Activated naive CD4-positive, alpha-beta T cell treated with anti-CD3 and anti-CD28 coated beads for 36 hours (primary cell): ENCODE results near the gene EGFLAM. TPM values are rescaled to one million over a fixed set of nuclear protein-coding genes. Genes with fewer than 3 reads are reported as not detected.
"Not testable (repeated sequence)": the region's sequence is repeated elsewhere in the genome, so short reads cannot be mapped to it uniquely, and the experiment has no call there.

Experiments
- CTCF ChIA-PET: fragments of 350-600 bp; sonication (Branson Sonifier 250); formaldehyde crosslinking; loops from one replicate; lab custom pipeline; 2021; ENCODE audit warnings: antibody characterized with exemption; lab: Charles Lee
- DNase-seq: peaks from one replicate; pipeline ENCODE4 v3.0.0-alpha.2; 2020
- H3K27ac Mint-ChIP-seq: one replicate; pipeline ENCODE4 v1.8.0; 2021; ENCODE audit warnings: mild to moderate bottlenecking, mixed read lengths
- H3K27me3 Mint-ChIP-seq: one replicate; pipeline ENCODE4 v1.8.0; 2021; ENCODE audit warnings: low read depth, mixed read lengths
- H3K36me3 Mint-ChIP-seq: one replicate; pipeline ENCODE4 v1.8.0; 2021; ENCODE audit warnings: low read depth, mixed read lengths
- H3K4me1 Mint-ChIP-seq: one replicate; pipeline ENCODE4 v1.8.0; 2021; ENCODE audit warnings: low read depth, mixed read lengths
- H3K4me3 Mint-ChIP-seq: one replicate; pipeline ENCODE4 v1.8.0; 2021; ENCODE audit warnings: mild to moderate bottlenecking, moderate library complexity, mixed read lengths
- H3K9me3 Mint-ChIP-seq: one replicate; pipeline ENCODE4 v1.8.0; 2021; ENCODE audit warnings: mixed read lengths
- intact Hi-C: fragments of 100-400 bp; cut with micrococcal nuclease; formaldehyde crosslinking; loops from one replicate; pipeline ENCODE4 v1.15.1; 2023
- total RNA-seq, 2 experiments: library from RNA; stranded (reverse); gene quantifications; one replicate each; pipeline ENCODE4 v1.2.3, GENCODE V29; 2021

Gene EGFLAM
- total RNA-seq, 2 experiments from 2014 or later, result not detected

DNA sequence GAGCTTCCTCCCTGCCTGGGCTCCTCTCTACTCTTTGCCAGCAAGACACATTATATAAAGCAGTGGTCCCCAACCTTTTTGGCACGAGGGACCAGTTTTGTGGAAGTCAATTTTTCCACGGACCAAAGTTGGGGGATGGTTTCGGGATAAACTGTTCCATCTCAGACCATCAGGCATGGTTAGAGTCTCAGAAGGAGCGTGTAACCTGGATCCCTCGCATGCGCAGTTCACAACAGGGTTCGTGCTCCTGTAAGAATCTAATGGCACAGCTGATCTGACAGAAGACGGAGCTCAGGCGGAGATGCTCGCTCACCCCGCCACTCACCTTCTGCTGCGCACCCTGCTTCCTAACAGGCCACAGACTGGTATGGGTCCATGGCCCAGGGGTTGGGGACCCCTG lies 155.3 kb downstream of the EGFLAM start:
- Mint-ChIP-seq H3K27me3 (peaks cover 15% of the 10 kb centered on the region), H3K27ac (no peak overlapping the region), H3K4me3 (no peak overlapping the region), H3K9me3 (no peaks in the 10 kb centered on the region), H3K4me1 (no peaks in the 10 kb centered on the region), H3K36me3 (no peaks in the 10 kb centered on the region)
- no peak for DNase-seq
- CTCF ChIA-PET, result no interaction called here
- intact Hi-C loops, result no loop called here

DNA sequence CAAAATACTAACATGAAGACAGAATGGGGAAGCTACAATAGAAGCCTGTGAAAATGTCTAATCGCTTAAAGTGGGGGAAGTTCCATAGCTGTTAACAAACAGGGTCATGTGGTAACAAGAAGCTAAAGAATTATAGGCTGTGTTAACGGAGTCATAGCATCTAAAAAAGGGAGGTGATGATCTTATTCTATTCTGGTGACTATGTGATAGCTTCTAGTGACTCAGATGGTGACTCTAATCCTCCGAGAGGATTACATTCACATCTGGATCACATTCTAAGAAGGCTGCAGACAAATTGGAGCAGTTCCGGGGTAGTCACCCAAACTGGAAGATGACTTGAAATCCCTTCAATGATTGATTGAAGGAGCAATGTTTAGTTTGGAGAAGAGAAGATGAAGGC lies 156.0 kb downstream of the EGFLAM start:
- H3K4me3 Mint-ChIP-seq, result no peak overlapping the region
- H3K27me3 Mint-ChIP-seq, result peaks cover 19% of the 10 kb centered on the region
- H3K36me3 Mint-ChIP-seq, result no peaks in the 10 kb centered on the region
- no peak overlapping the region for H3K27ac Mint-ChIP-seq
- H3K4me1 Mint-ChIP-seq, result no peaks in the 10 kb centered on the region
- DNase-seq, result no peak
- CTCF ChIA-PET, result no interaction called here
- H3K9me3 Mint-ChIP-seq, result no peaks in the 10 kb centered on the region
- intact Hi-C loops, result no loop called here

DNA sequence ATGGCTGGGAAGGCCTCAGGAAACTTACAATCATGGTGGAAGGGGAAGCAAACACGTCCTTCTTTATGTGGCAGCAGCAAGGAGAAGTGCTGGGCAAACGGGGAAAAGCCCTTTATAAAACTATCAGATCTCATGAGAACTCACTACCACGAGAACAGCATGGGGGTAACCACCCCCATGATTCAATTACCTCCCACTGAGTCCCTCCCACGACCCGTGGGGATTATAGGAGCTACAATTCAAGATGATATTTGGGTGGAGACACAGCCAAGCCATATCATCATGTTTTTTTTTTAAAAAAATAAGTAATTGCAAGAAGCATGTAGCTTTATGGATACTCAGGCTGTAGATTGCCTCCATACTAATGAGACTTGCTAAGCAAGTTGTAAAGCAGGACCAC lies 157.4 kb downstream of the EGFLAM start:
- peaks cover 23% of the 10 kb centered on the region for H3K27me3 Mint-ChIP-seq
- intact Hi-C loops, H3K36me3 Mint-ChIP-seq, H3K9me3 Mint-ChIP-seq, H3K4me3 Mint-ChIP-seq, H3K27ac Mint-ChIP-seq, H3K4me1 Mint-ChIP-seq, DNase-seq: not testable (repeated sequence)
- CTCF ChIA-PET, result interaction anchor here (0.7 to 1.2 kb wide), 2 partner anchors 26 to 388 kb away, joined by 3 to 4 read pairs; no protein-coding TSS in a partner anchor

DNA sequence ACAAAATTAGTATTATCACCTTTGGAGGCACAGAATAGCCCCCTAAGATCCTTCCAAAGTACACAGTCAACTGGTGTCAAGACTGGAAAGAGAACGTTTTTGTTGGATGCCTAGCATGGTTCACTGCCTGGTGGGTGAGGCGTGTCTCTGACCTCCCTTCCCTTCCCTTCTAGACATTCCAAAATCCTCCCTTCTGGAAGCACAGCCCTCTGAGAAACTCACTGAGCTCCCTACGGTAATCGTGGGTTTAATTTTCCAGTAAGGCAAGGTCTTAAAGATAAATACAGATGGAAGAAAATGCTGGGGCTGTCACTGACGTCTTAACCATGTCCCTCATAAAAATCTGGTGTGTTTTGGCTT lies 159.3 kb downstream of the EGFLAM start:
- H3K27ac Mint-ChIP-seq, result no peak overlapping the region

DNA sequence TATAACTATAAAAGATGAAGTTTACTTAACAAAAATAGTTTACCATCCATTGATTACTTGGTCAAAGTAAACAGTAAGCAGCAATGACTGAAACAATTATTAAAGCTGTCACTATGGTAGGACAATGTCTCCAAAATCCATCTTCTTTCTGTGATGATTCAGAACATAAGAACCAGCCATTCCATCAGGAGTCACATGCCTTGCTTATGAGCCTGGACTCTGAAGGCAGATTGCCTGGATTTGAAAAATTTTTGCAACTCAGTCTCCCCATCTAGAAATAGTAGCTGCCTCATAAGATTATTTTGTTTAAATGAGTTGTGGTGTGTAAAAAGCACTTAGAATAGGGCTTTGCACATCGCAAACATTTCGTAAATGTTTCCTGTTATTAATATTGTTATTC lies 161.9 kb downstream of the EGFLAM start:
- Mint-ChIP-seq H3K27ac (no peak overlapping the region), H3K36me3 (no peaks in the 10 kb centered on the region), H3K9me3 (no peaks in the 10 kb centered on the region), H3K27me3 (peaks cover 16% of the 10 kb centered on the region), H3K4me3 (no peak overlapping the region), H3K4me1 (no peaks in the 10 kb centered on the region)
- intact Hi-C loops, result loop anchor here (1.0 kb wide), 2 partner anchors 37 to 390 kb away; no protein-coding TSS in a partner anchor
- no peak for DNase-seq
- CTCF ChIA-PET, result interaction anchor here (0.6 to 3.6 kb wide), 21 partner anchors 10 to 638 kb away, joined by 3 to 26 read pairs (median 4); no protein-coding TSS in a partner anchor

More for the DNA sequence above, 159.3 kb downstream of the EGFLAM start:
- intact Hi-C loops, result no loop called here
- DNase-seq, result no peak
- no peak overlapping the region for H3K4me3 Mint-ChIP-seq
- peaks cover 26% of the 10 kb centered on the region for H3K27me3 Mint-ChIP-seq
- H3K36me3 Mint-ChIP-seq, result no peaks in the 10 kb centered on the region
- H3K4me1 Mint-ChIP-seq, result no peaks in the 10 kb centered on the region
- H3K9me3 Mint-ChIP-seq, result no peaks in the 10 kb centered on the region
- CTCF ChIA-PET, result interaction anchor here (1.3 kb wide), 1 partner anchor 16 kb away, joined by 3 read pairs; no protein-coding TSS in a partner anchor

DNA sequence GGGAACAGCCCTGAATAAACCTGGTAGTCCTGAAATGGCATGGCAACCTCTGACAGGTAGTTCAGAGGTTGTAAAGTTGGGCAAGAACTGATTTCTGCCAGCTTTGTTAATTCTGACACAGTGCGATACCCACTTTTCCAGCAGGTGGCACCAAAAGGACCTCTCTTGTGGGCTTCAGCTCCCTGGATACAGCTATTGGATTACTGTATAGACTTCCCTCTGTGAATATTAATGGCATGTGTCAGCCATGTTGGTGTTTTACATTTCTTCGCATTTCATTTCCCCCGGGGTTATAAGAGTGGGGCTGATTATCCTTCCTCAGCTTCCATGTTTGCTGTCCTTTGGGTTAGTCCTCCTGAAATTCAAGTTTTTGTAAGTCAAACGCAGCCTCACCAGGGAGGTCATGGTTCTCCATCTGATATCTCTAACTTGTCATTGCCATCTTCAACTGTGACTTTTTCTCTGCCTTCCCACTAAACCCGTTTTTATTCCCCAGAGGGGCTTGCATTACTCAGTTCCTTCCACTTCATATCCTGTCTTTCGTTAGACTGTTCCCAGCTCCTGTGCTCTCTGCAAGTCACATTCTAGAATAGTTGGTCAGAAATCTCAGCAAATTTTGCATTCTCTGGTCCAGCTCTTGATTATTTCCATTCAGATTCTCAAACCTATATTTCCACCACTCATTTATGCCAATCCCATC lies 162.5 kb downstream of the EGFLAM start:
- CTCF ChIA-PET, result interaction anchor here (0.6 to 3.6 kb wide), 23 partner anchors 9 to 676 kb away, joined by 3 to 26 read pairs (median 4); no protein-coding TSS in a partner anchor
- no peak overlapping the region for H3K27ac Mint-ChIP-seq
- peaks cover 16% of the 10 kb centered on the region for H3K27me3 Mint-ChIP-seq
- H3K4me3 Mint-ChIP-seq, result no peak overlapping the region
- H3K9me3 Mint-ChIP-seq, result no peaks in the 10 kb centered on the region
- intact Hi-C loops, result loop anchor here (1.0 kb wide), 2 partner anchors 38 to 389 kb away; no protein-coding TSS in a partner anchor
- peak; percentile 65 for DNase-seq
- H3K36me3 Mint-ChIP-seq, result no peaks in the 10 kb centered on the region
- no peaks in the 10 kb centered on the region for H3K4me1 Mint-ChIP-seq

DNA sequence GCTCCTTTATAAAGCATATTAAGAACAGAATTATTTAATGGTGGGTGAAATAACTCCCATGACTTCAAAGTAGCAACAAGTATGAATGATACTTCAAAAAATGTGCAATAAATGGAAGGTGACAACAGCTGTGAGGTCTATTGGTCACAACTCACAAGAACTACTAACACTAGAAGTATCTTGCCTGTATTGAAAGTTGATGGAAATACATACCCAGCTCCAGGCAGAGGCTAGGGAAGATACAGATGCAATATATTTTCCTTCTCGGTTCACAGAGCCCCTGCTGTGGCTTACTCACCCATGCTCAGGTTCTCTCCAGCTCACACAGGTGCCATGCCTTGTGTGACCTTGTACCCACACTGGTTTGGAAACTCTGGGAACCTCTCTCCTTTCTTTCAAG lies 164.3 kb downstream of the EGFLAM start:
- no peak overlapping the region for H3K27ac Mint-ChIP-seq
- no peaks in the 10 kb centered on the region for H3K9me3 Mint-ChIP-seq
- H3K36me3 Mint-ChIP-seq, result no peaks in the 10 kb centered on the region
- no peak overlapping the region for H3K4me3 Mint-ChIP-seq
- intact Hi-C loops, result no loop called here
- no peaks in the 10 kb centered on the region for H3K4me1 Mint-ChIP-seq
- peaks cover 19% of the 10 kb centered on the region for H3K27me3 Mint-ChIP-seq
- DNase-seq, result no peak
- CTCF ChIA-PET, result interaction anchor here (3.6 kb wide), 1 partner anchor 19 kb away, joined by 20 read pairs; no protein-coding TSS in a partner anchor

DNA sequence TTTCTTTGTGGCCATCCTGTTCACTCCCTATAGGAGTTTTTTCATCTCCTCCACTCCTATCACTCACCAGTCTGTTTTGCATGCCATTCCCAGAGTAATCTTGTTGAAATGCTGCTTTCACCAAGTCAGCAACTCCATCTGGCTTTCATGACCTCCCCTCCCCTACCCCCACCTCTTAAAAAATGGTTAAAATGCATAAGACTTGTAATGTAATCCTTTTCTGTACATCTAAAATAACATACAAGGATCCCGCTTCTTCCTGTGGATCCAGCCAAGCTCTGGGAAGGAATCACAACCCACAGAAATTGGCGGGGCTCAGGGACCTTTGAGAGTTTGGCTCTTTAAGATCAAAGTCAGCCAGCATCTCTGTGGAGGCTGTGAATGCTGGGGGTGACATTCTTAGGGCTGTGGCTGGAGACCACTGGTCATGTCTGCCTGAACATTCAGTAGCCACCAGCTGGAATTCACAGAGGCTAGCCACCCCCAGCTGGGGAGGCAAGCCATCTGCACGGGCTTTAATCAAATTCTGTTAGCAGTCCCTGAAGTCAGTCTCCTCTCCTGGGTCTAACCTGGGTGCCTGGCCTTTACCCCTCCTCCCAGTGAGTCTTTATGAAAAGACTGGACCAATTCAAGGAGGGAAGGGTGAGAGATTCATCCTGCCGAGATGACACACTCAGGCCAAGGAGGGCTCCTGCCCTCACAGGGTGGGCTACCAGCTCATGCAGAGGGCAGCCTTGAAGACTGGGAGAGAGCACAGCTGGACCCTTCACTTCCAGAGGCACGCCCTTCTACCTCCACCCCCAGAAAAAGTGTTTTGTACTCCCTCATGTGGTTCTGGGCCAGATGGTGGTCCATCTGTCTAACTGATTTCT lies 165.2 kb downstream of the EGFLAM start:
- no peak for DNase-seq
- CTCF ChIA-PET, result interaction anchor here (0.9 to 3.6 kb wide), 2 partner anchors 18 to 386 kb away, joined by 3 to 20 read pairs; no protein-coding TSS in a partner anchor
- H3K36me3 Mint-ChIP-seq, result no peaks in the 10 kb centered on the region
- H3K27me3 Mint-ChIP-seq, result peaks cover 17% of the 10 kb centered on the region
- intact Hi-C loops, result no loop called here
- no peak overlapping the region for H3K4me3 Mint-ChIP-seq
- H3K9me3 Mint-ChIP-seq, result no peaks in the 10 kb centered on the region
- no peak overlapping the region for H3K27ac Mint-ChIP-seq
- no peaks in the 10 kb centered on the region for H3K4me1 Mint-ChIP-seq

DNA sequence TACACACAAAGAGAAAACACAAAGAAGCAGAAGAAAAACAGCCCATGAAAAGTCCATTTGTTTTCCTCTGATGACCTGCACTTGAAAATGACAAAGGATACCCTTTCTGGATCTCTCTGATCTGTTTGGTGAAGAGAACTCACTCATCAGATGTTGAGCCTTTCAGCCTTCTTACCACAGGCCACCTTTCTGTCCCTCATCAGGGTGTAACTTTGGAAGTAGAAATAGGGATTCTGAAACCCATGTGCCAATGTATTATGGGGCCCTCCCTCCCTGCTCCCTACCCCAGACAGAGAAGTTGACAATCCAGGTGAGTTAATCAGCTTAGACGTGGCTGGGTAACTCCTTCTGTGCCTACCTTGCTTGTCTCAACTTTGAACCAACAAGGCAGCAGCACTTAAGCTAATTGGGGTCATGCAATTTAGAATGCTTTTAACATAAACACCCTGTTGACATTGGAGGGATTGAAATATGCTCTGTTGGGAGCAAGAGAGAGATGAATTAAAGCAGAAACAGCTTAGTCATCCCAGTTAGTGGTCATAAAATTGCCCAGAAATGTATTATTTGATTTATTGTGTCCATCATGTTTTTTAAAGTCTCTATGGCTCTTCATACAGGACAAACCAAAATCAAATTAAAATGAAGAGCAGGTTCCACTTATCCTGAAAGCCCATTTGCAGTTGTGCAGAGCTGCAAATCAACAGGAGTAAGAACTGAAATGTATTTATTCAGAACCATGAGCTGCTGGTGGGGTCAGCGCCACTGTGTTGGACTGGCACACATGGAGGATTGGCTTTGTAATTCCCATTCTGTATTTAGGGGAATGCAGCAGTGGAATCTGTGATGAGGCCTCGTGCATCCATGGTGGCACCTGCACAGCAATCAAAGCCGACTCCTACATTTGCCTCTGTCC lies 166.0 kb downstream of the EGFLAM start:
- Mint-ChIP-seq H3K4me1 (no peaks in the 10 kb centered on the region), H3K27me3 (peaks cover 13% of the 10 kb centered on the region), H3K36me3 (no peaks in the 10 kb centered on the region), H3K9me3 (no peaks in the 10 kb centered on the region), H3K4me3 (no peak overlapping the region), H3K27ac (no peak overlapping the region)
- intact Hi-C loops, result no loop called here
- CTCF ChIA-PET, result interaction anchor here (0.5 to 0.9 kb wide), 3 partner anchors 15 to 385 kb away, joined by 3 read pairs; no protein-coding TSS in a partner anchor
- DNase-seq, result no peak

DNA sequence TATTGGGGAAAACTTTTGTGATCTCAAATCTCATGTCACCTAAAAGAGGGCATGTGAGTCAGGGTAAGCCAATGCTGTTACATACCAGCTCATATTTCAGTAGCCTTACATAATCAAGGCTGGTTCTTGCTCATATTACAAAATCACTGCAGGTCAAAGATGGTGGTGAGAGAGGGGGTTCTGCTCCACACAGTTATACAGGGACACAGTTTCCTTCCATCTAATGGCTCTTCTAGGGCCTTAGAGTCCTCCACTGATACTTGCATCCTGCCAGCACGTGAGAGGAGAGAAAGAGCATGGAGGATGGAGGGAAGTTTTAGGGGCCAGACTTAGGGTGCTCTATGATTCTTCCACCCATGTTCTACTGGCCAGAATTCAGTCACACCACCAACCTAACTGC lies 168.1 kb downstream of the EGFLAM start:
- no peak overlapping the region for H3K27ac Mint-ChIP-seq
- CTCF ChIA-PET, result interaction anchor here (1.1 kb wide), 1 partner anchor 15 kb away, joined by 4 read pairs; no protein-coding TSS in a partner anchor
- H3K9me3 Mint-ChIP-seq, result no peaks in the 10 kb centered on the region
- H3K36me3 Mint-ChIP-seq, result no peaks in the 10 kb centered on the region
- no peak overlapping the region for H3K4me3 Mint-ChIP-seq
- no peaks in the 10 kb centered on the region for H3K4me1 Mint-ChIP-seq
- DNase-seq, result no peak
- peaks cover 3% of the 10 kb centered on the region for H3K27me3 Mint-ChIP-seq
- intact Hi-C loops, result no loop called here

DNA sequence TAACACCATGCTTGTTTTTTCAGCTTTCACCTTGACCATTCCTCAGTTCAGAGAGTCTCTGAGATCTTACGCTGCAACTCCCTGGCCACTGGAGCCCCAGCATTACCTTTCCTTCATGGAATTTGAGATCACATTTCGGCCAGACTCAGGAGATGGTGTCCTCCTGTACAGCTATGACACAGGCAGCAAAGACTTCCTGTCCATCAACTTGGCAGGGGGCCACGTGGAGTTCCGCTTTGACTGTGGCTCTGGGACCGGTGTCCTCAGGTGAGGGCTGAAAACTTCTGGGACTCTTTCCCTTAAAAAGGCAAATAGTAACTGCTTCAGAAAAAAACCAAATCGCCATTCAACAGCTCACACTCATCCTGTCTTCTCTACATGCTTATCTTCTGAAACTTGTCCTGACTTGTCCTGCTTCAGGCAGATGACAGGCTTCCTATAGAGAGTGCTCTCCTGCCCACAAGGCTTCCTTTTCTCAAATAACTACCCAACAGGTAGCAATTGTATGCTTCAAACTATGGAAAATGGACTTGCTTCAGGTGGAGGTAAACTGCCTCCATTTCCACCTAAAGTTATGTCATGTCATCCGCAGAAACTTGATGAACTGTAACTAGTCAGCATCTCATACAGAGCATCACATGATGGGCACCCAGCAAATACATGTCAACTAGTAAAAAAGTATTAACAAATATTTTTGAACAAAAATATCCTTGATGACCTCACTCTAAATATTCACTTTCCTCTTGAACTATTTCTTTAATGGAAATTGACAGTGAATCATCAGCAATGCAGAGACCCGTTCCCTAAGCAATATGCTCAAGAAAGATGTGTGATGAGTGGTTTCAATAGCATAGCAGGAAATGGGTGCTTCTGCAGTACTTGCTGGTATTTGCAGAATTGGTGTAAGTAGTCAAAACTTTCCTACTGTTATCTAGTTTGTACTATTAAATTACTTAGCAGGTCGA lies 168.9 kb downstream of the EGFLAM start:
- no peaks in the 10 kb centered on the region for H3K9me3 Mint-ChIP-seq
- intact Hi-C loops, result no loop called here
- DNase-seq, result no peak
- H3K4me3 Mint-ChIP-seq, result no peak overlapping the region
- H3K36me3 Mint-ChIP-seq, result no peaks in the 10 kb centered on the region
- CTCF ChIA-PET, result no interaction called here
- peaks cover 3% of the 10 kb centered on the region for H3K27me3 Mint-ChIP-seq
- no peak overlapping the region for H3K27ac Mint-ChIP-seq
- no peaks in the 10 kb centered on the region for H3K4me1 Mint-ChIP-seq
